IPS DF 19.7 (cell line): ENCODE results near the gene NCAPG2.

Experiments used
- DNase-seq: peaks from one replicate; pipeline ENCODE4 v3.0.0-alpha.2; 2013; ENCODE audit warnings: low read depth, low spot score

NCAPG2 gene

GRCh38 chr7:158733775-158734494 lies 29.3 kb upstream of the NCAPG2 start:
- DNase-seq: no peak

- no peak for DNase-seq
Observed at GRCh38 chr7:158733220-158733519, 28.6 kb upstream of the NCAPG2 start.

- no peak for DNase-seq
Observed at GRCh38 chr7:158732494-158733219, 28.1 kb upstream of the NCAPG2 start.

- DNase-seq: no peak
Observed at GRCh38 chr7:158731761-158732160, 27.2 kb upstream of the NCAPG2 start.

- DNase-seq: no peak
Observed at GRCh38 chr7:158730383-158731346, 26.1 kb upstream of the NCAPG2 start.

- no peak for DNase-seq
Observed at GRCh38 chr7:158729646-158730382, 25.2 kb upstream of the NCAPG2 start.

- no peak for DNase-seq
Observed at GRCh38 chr7:158728911-158729645, 24.5 kb upstream of the NCAPG2 start.

- no peak for DNase-seq
Observed at GRCh38 chr7:158727690-158728089, 23.1 kb upstream of the NCAPG2 start.

GRCh38 chr7:158726277-158726807 lies 21.7 kb upstream of the NCAPG2 start:
- no peak for DNase-seq

- no peak for DNase-seq
Observed at GRCh38 chr7:158725506-158725800, 20.8 kb upstream of the NCAPG2 start.

GRCh38 chr7:158724658-158725505 lies 20.3 kb upstream of the NCAPG2 start:
- no peak for DNase-seq

GRCh38 chr7:158723714-158724385 lies 19.2 kb upstream of the NCAPG2 start:
- DNase-seq: no peak

- DNase-seq: no peak
Observed at GRCh38 chr7:158723266-158723665, 18.7 kb upstream of the NCAPG2 start.

GRCh38 chr7:158722574-158723237 lies 18.1 kb upstream of the NCAPG2 start:
- no peak for DNase-seq

GRCh38 chr7:158720112-158720511 lies 15.5 kb upstream of the NCAPG2 start:
- no peak for DNase-seq

- DNase-seq: no peak
Observed at GRCh38 chr7:158716802-158717201, 12.2 kb upstream of the NCAPG2 start.

GRCh38 chr7:158710651-158711102 lies 6.1 kb upstream of the NCAPG2 start:
- no peak for DNase-seq

GRCh38 chr7:158707610-158708009 lies 3.0 kb upstream of the NCAPG2 start:
- no peak for DNase-seq
